B cell (primary cell): ENCODE measurements around the gene HS6ST2. TPM values are rescaled to one million over a fixed set of nuclear protein-coding genes. Genes with fewer than 3 reads are reported as not detected.

Experiments
- ATAC-seq: fragments of 200-7000 bp; cut with Tn5 transposase; one replicate; pipeline ENCODE4 v1.10.0; 2021; ENCODE audit warnings: low read depth, mild to moderate bottlenecking, moderate number of reproducible peaks, moderate library complexity
- CTCF ChIA-PET: fragments of 350-600 bp; sonication (Branson Sonifier 250); formaldehyde crosslinking; loops from one replicate; lab custom pipeline; 2021; ENCODE audit warnings: antibody characterized with exemption, inconsistent platforms; lab: Charles Lee
- POLR2A ChIA-PET: fragments of 350-600 bp; sonication (Branson Sonifier 250); formaldehyde crosslinking; loops from one replicate; lab custom pipeline; 2021; ENCODE audit warnings: antibody characterized with exemption; lab: Charles Lee
- DNase-seq: peaks from one replicate; pipeline ENCODE4 v3.0.0; 2013
- H2AFZ ChIP-seq: 2 replicates; pipeline ENCODE4 v1.6.1; 2012; ENCODE audit warnings: mild to moderate bottlenecking, low read depth, low read length; ENCODE audit not compliant: insufficient read depth, poor library complexity, severe bottlenecking
- H3K27ac ChIP-seq, 2 donors: 1 replicate in 1 of 2; 2 replicates in 1 of 2; pipeline ENCODE4 v1.5.1; 2012 to 2013; ENCODE audit warnings: low read length in 2 of 2, mild to moderate bottlenecking in 2 of 2, moderate library complexity in 1 of 2
- H3K27me3 ChIP-seq, 4 experiments: fragments of 200-600 bp in 1 of 4; sonication (generic) in 1 of 4; replicated peaks in 1 of 4; 1 replicate in 2 of 4; 2 replicates in 2 of 4; pipeline versions ENCODE4 v1.6.1 to v1.7.0; 2013 to 2016; ENCODE audit warnings: low read length in 3 of 4, mild to moderate bottlenecking in 2 of 4, mixed read lengths in 1 of 4, moderate library complexity in 1 of 4; ENCODE audit not compliant: insufficient read depth in 4 of 4, control insufficient read depth in 3 of 4; ENCODE audit errors: control extremely low read depth in 1 of 4
- H3K36me3 ChIP-seq, 2 experiments: replicated peaks in 1 of 2; 1 replicate in 1 of 2; 2 replicates in 1 of 2; pipeline versions ENCODE4 v1.6.1 to v1.7.1; 2013; ENCODE audit warnings: low read length in 1 of 2; ENCODE audit not compliant: insufficient read depth in 2 of 2, control insufficient read depth in 1 of 2; ENCODE audit errors: control extremely low read depth in 1 of 2, extremely low read depth in 1 of 2
- H3K4me1 ChIP-seq, 2 donors: fragments of 200-600 bp in 1 of 2; sonication (generic) in 1 of 2; 1 replicate in 1 of 2; 2 replicates in 1 of 2; pipeline versions ENCODE4 v1.5.1 to v1.6.1; 2013 to 2017; ENCODE audit warnings: low read length in 2 of 2; ENCODE audit not compliant: control insufficient read depth in 2 of 2, insufficient read depth in 2 of 2
- H3K4me2 ChIP-seq: replicated peaks from 2 replicates; pipeline ENCODE3; 2012; ENCODE audit warnings: mild to moderate bottlenecking, low read depth, low read length; ENCODE audit not compliant: poor library complexity, severe bottlenecking
- H3K4me3 ChIP-seq, 5 experiments: fragments of 200-600 bp in 1 of 5; sonication (generic) in 1 of 5; 1 replicate in 3 of 5; 2 replicates in 2 of 5; pipeline versions ENCODE4 v1.5.1 to v1.7.0; 2011 to 2016; ENCODE audit warnings: low read length in 4 of 5, mild to moderate bottlenecking in 4 of 5, low read depth in 2 of 5, control low read depth in 1 of 5, moderate library complexity in 1 of 5; ENCODE audit not compliant: insufficient read depth in 1 of 5; ENCODE audit errors: control extremely low read depth in 1 of 5, extremely low read depth in 1 of 5
- H3K79me2 ChIP-seq: fragments of 200-600 bp; sonication (generic); one replicate; pipeline ENCODE4 v1.6.0; 2016; ENCODE audit warnings: low read length; ENCODE audit not compliant: control insufficient read depth, insufficient read depth
- H3K9ac ChIP-seq: fragments of 200-600 bp; sonication (generic); 2 replicates; pipeline ENCODE4 v1.6.1; 2017; ENCODE audit warnings: mild to moderate bottlenecking, low read length, moderate library complexity
- H3K9me3 ChIP-seq, 3 donors: one replicate each; pipeline versions ENCODE4 v1.6.1 to v1.7.1; 2013; ENCODE audit warnings: low read length in 2 of 3; ENCODE audit not compliant: control insufficient read depth in 2 of 3, insufficient read depth in 1 of 3; ENCODE audit errors: control extremely low read depth in 1 of 3
- H4K20me1 ChIP-seq: 2 replicates; pipeline ENCODE4 v1.6.0; 2012; ENCODE audit warnings: mild to moderate bottlenecking, low read length; ENCODE audit not compliant: insufficient read depth, control insufficient read depth, poor library complexity, severe bottlenecking
- H3K27ac Mint-ChIP-seq: one replicate; pipeline ENCODE4 v1.8.0; 2021; ENCODE audit warnings: mixed read lengths
- H3K27me3 Mint-ChIP-seq: one replicate; pipeline ENCODE4 v1.8.0; 2021; ENCODE audit warnings: mixed read lengths
- H3K4me1 Mint-ChIP-seq: one replicate; pipeline ENCODE4 v1.8.0; 2021; ENCODE audit warnings: mixed read lengths
- H3K4me3 Mint-ChIP-seq: one replicate; pipeline ENCODE4 v1.8.0; 2021; ENCODE audit warnings: mixed read lengths
- H3K9me3 Mint-ChIP-seq: one replicate; pipeline ENCODE4 v1.8.0; 2022; ENCODE audit warnings: mixed read lengths; ENCODE audit not compliant: insufficient read depth
- CTCF ChIP-seq: fragments of 200-600 bp; IDR thresholded peaks from one replicate; pipeline ENCODE4 v1.8.0; 2022; ENCODE audit warnings: antibody characterized with exemption, mild to moderate bottlenecking
- EZH2 ChIP-seq: IDR thresholded peaks from 2 replicates; pipeline ENCODE4 v1.6.1; 2012; ENCODE audit warnings: borderline replicate concordance, low read depth, mild to moderate bottlenecking, moderate library complexity, low read length; ENCODE audit not compliant: insufficient read depth, poor library complexity, severe bottlenecking
- WGBS: methylation state at CpG from one replicate; pipeline ENCODE4 v1.1.5; 2013; ENCODE audit warnings: missing lambda C conversion rate; ENCODE audit not compliant: insufficient coverage; 5-methylcytosine and 5-hydroxymethylcytosine counted together
- intact Hi-C: fragments of 100-400 bp; cut with micrococcal nuclease; formaldehyde crosslinking; loops from one replicate; pipeline ENCODE4 v1.10.0; 2022
- polyA plus RNA-seq: library from polyadenylated mRNA; depleted of rRNA; stranded (reverse); fragments of >200 nt; gene quantifications from 2 replicates; pipeline ENCODE4 v1.2.3, GENCODE V29; 2012
- total RNA-seq, 2 donors: library from RNA; stranded (reverse); fragments of 120-200 nt in 1 of 2; gene quantifications; 1 replicate in 1 of 2; 2 replicates in 1 of 2; pipeline versions ENCODE4 v1.2.3 to v1.2.4, GENCODE V29; 2013 to 2022

Gene HS6ST2
- total and polyA plus RNA-seq, 2 donors (not counting 1 experiment from before 2014, with no cell fraction given) = not detected

GRCh38 chrX:132668178-132668577, 290.3 kb downstream of the HS6ST2 start:
- ChIA-PET POLR2A (no interaction called here), CTCF (no interaction called here)
- no peaks in the 10 kb centered on the region for H3K36me3 ChIP-seq
- no peaks in the 10 kb centered on the region for H3K79me2 ChIP-seq
- TF ChIP-seq CTCF (no peak), EZH2 (no peak)
- no peak overlapping the region for H3K9ac ChIP-seq
- DNase-seq (no peak), ATAC-seq (no peak)
- H2AFZ ChIP-seq = no peak overlapping the region
- Mint-ChIP-seq H3K4me1 (no peaks in the 10 kb centered on the region), H3K4me3 (no peak overlapping the region), H3K9me3 (no peaks in the 10 kb centered on the region), H3K27me3 (peaks cover 9% of the 10 kb centered on the region), H3K27ac (no peak overlapping the region)
- 50% methylated on average over 1 of the region's 6 CpGs for WGBS
- H3K4me2 ChIP-seq = no peak overlapping the region
- no peaks in the 10 kb centered on the region for H3K27me3 ChIP-seq
- no peak overlapping the region for H3K27ac ChIP-seq
- intact Hi-C loops = no loop called here
- no peaks in the 10 kb centered on the region for H4K20me1 ChIP-seq
- no peaks in the 10 kb centered on the region for H3K4me1 ChIP-seq
- no peaks in the 10 kb centered on the region for H3K9me3 ChIP-seq
- H3K4me3 ChIP-seq = no peak overlapping the region

GRCh38 chrX:132665676-132666075, 292.8 kb downstream of the HS6ST2 start:
- ATAC-seq = no peak
- H3K4me1 Mint-ChIP-seq = no peaks in the 10 kb centered on the region
- Histone ChIP-seq H3K4me1 (no peaks in the 10 kb centered on the region), H3K9me3 (no peaks in the 10 kb centered on the region), H2AFZ (no peak overlapping the region), H3K27me3 (no peaks in the 10 kb centered on the region), H4K20me1 (no peaks in the 10 kb centered on the region), H3K27ac (no peak overlapping the region), H3K4me3 (no peak overlapping the region), H3K4me2 (no peak overlapping the region), H3K9ac (no peak overlapping the region), H3K79me2 (no peaks in the 10 kb centered on the region), H3K36me3 (no peaks in the 10 kb centered on the region)
- intact Hi-C loops = no loop called here
- no CpG with 5 or more reads among the region's 2 CpGs for WGBS
- peaks cover 9% of the 10 kb centered on the region for H3K27me3 Mint-ChIP-seq
- no peak overlapping the region for H3K4me3 Mint-ChIP-seq
- CTCF ChIA-PET = no interaction called here
- H3K9me3 Mint-ChIP-seq = no peaks in the 10 kb centered on the region
- DNase-seq = no peak
- H3K27ac Mint-ChIP-seq = no peak overlapping the region
- TF ChIP-seq CTCF (no peak), EZH2 (no peak)
- POLR2A ChIA-PET = no interaction called here
